KMS-11 (cell line): ENCODE data around the gene PHAF1.

Experiments used
- H2AFZ ChIP-seq: fragments of 200-600 bp; sonication (generic); 2 replicates; pipeline ENCODE4 v1.6.1; 2016; ENCODE audit warnings: antibody characterized with exemption, mixed run types, low read depth
- H3K27ac ChIP-seq: fragments of 200-600 bp; sonication (generic); 2 replicates; pipeline ENCODE4 v1.6.1; 2016; ENCODE audit warnings: mild to moderate bottlenecking, mixed run types
- H3K27me3 ChIP-seq: fragments of 200-600 bp; sonication (generic); 2 replicates; pipeline ENCODE4 v1.6.1; 2017; ENCODE audit warnings: mild to moderate bottlenecking, low read depth, mixed run types, moderate library complexity; ENCODE audit not compliant: insufficient read depth
- H3K36me3 ChIP-seq: fragments of 200-600 bp; sonication (generic); 2 replicates; pipeline ENCODE4 v1.6.1; 2017; ENCODE audit warnings: mild to moderate bottlenecking, mixed run types; ENCODE audit not compliant: insufficient read depth
- H3K4me1 ChIP-seq: fragments of 200-600 bp; sonication (generic); 2 replicates; pipeline ENCODE4 v1.6.1; 2016; ENCODE audit warnings: mild to moderate bottlenecking, low read depth, mixed run types; ENCODE audit not compliant: poor library complexity, severe bottlenecking
- H3K4me2 ChIP-seq: fragments of 200-600 bp; sonication (generic); 2 replicates; pipeline ENCODE4 v1.7.0; 2016; ENCODE audit warnings: mild to moderate bottlenecking, mixed run types
- H3K4me3 ChIP-seq: fragments of 200-600 bp; sonication (generic); IDR thresholded peaks from 2 replicates; pipeline ENCODE4 v1.6.1; 2017; ENCODE audit warnings: low read depth, low read length, mixed read lengths; ENCODE audit not compliant: insufficient read depth
- H3K79me2 ChIP-seq: fragments of 200-600 bp; sonication (generic); 2 replicates; pipeline ENCODE4 v1.6.1; 2016; ENCODE audit warnings: low read depth, mixed run types; ENCODE audit not compliant: insufficient read depth
- H3K9ac ChIP-seq: fragments of 200-600 bp; sonication (generic); 2 replicates; pipeline ENCODE4 v1.6.1; 2016; ENCODE audit warnings: mild to moderate bottlenecking, mixed run types
- H4K20me1 ChIP-seq: fragments of 200-600 bp; sonication (generic); 2 replicates; pipeline ENCODE4 v1.6.1; 2016; ENCODE audit warnings: mild to moderate bottlenecking, mixed run types; ENCODE audit not compliant: insufficient read depth
- CTCF ChIP-seq: fragments of 200-600 bp; sonication (generic); conservative IDR thresholded peaks from 2 replicates; pipeline ENCODE4 v1.6.1; 2017; ENCODE audit warnings: low read depth, mild to moderate bottlenecking, antibody characterized with exemption, low read length, moderate library complexity, mixed read lengths

The PHAF1 gene

DNA sequence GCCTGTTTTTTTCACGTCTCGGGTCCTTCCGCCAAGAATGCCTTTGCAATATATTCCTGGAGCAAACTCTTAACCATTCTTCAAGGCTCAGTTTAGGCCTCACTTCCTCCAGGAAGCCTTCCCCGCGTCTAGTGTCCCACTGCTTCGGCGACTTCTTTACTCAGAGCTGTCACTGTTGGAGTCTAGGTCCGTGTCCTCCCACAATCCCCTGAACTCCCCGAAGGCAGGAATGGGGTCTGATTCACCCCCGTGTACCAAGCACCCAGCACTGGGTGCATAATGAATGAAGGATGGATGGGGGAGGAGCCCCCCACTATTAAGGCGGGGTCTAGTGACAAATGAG lies 73.5 kb downstream of the PHAF1 start:
- no peaks in the 10 kb centered on the region for H3K36me3 ChIP-seq
- peaks cover 17% of the 10 kb centered on the region; the same call in 1 of the 2 replicates for H3K27me3 ChIP-seq
- no peak overlapping the region for H3K4me3 ChIP-seq
- TF ChIP-seq CTCF, result no peak
- no peak overlapping the region for H3K27ac ChIP-seq
- H3K4me2 ChIP-seq, result peak overlapping the region; percentile 58
- H4K20me1 ChIP-seq, result no peaks in the 10 kb centered on the region
- H3K9ac ChIP-seq, result no peak overlapping the region
- H3K4me1 ChIP-seq, result peaks cover 9% of the 10 kb centered on the region
- H2AFZ ChIP-seq, result peak overlapping the region; percentile 55
- no peaks in the 10 kb centered on the region for H3K79me2 ChIP-seq

DNA sequence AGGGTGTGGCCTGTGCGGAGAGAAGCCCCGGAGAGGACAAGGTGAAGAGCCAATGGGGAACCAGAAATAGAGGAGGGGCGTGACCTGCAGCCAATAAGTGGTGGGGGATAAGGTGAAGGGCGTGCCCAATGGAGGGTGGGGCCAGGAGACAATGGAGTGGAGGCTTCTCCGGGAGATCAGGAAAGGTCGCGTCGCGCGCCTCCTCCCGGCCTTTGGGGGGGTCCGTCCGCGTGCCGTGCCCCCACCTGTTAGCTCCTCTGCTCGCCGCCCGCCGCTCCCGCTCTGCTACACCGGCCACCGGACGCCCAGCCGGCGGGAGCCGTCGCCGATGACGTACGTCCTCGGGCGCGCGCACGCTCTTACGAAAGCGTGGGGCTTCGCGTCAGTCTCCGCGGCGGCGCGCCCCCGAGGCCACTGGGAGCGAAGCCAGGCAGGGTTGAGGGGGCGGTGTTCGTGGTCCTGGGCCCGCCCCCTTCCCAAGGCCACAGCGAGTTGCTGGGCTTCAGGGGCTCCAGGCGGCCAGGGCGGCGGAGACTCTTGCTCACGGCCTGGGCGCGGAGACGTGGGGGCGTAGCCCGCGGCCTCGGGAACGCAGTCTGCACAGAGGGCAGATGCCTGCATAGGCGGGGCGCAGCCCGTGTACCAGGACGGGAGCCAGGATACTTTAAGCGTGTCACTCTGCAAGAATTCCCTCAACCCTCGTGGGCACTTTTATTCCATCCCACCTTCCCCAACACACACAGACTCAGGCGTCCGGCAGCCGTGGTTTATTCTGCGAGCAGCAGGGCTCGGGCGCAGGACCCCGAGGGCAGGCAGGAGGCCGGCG lies 74.1 kb downstream of the PHAF1 start, which contains the start of gene MATCAP1:
Gene MATCAP1 (minus strand): TSS at position 337 of the 826 bp plus-strand sequence. CDS start 3,353 bp downstream, outside the sequence.
- Histone ChIP-seq H3K36me3 (no peaks in the 10 kb centered on the region), H3K79me2 (no peaks in the 10 kb centered on the region), H4K20me1 (no peaks in the 10 kb centered on the region), H2AFZ (peak within 1 kb of the TSS; percentile 55), H3K4me2 (peak within 1 kb of the TSS; percentile 97), H3K27me3 (peaks cover 17% of the 10 kb centered on the region; the same call in 1 of the 2 replicates), H3K4me3 (no peak within 1 kb of the TSS), H3K4me1 (peaks cover 9% of the 10 kb centered on the region), H3K9ac (peak within 1 kb of the TSS; percentile 61; the same call in 1 of the 2 replicates), H3K27ac (peak within 1 kb of the TSS; percentile 40; the same call in 1 of the 2 replicates)
- TF ChIP-seq CTCF, result no peak

DNA sequence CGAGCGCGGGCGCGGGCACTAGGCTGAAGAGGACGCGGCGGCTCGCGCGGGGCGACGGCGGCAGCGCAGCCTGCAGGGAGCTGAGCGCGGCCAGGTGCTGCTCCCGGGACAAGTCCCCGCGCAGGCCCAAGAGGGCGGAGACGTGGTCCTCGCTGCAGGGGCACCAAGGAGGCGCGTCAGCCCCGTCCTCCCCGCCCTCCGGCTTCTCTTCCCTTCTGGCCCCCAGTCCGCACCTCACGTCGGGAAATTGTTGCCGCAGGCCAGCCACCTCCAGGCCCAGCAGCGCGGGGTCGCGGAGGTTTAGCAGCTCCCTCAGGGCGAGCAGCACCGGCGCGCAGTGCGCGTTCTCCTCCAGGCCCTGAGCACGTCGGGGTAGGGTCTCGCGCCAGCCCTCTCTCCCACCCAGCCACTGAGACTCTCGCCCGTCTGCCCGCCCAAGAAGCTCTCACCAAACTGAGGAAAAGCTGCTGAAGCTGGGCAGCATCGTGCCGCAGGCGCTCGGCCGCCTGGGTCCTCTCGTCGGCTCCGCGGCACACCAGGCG lies 74.8 kb downstream of the PHAF1 start:
- no peak overlapping the region for H3K27ac ChIP-seq
- peak overlapping the region; percentile 97 for H3K4me2 ChIP-seq
- no peaks in the 10 kb centered on the region for H4K20me1 ChIP-seq
- peak overlapping the region; percentile 55 for H2AFZ ChIP-seq
- 0 out of 2 replicates have a peak overlapping the region, but pooled peaks have one; percentile 61 for H3K9ac ChIP-seq
- no peaks in the 10 kb centered on the region for H3K79me2 ChIP-seq
- H3K4me1 ChIP-seq, result peaks cover 9% of the 10 kb centered on the region
- H3K27me3 ChIP-seq, result peaks cover 17% of the 10 kb centered on the region; the same call in 1 of the 2 replicates
- TF ChIP-seq CTCF, result no peak
- no peaks in the 10 kb centered on the region for H3K36me3 ChIP-seq
- no peak overlapping the region for H3K4me3 ChIP-seq

DNA sequence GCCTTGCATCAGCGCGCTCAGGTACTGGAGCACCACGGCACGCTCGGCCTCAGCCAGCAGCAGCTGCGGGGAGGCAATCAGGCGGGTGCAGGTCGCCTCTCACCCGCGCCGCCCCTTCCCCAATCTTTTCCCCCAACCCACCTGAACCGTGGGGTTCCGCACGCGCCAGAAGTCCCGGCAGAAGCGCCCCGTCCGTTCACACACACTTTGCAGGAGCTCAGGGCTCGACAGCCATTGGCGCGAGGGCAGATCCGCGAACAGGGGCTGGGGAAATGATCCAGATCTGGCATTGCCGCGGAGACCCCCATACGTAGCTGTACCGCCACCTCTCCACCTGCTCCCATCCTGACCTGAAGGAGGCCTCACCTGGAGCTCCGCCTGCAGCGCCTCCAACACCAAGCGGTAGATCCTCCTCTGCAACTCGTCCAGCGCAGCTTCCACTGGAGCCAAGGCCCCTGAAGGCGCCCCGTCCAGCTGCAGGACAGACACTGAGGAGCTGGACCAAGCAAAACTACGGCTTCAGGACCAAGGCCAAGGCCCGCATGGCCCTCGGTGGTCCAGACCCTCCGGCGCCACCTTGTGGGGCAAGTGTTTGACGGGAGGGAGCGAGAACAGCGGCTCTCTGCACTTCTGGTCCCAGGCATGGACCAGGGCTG lies 75.4 kb downstream of the PHAF1 start:
- Histone ChIP-seq H3K9ac (no peak overlapping the region), H3K4me1 (peaks cover 9% of the 10 kb centered on the region), H3K4me3 (no peak overlapping the region), H3K79me2 (no peaks in the 10 kb centered on the region), H2AFZ (no peak overlapping the region), H3K27me3 (peaks cover 17% of the 10 kb centered on the region; the same call in 1 of the 2 replicates), H4K20me1 (no peaks in the 10 kb centered on the region), H3K4me2 (peak overlapping the region; percentile 97; the same call in 1 of the 2 replicates), H3K36me3 (no peaks in the 10 kb centered on the region), H3K27ac (no peak overlapping the region)
- peak; percentile 73 for TF ChIP-seq CTCF
